GM18499 (cell line): Measurements from ENCODE around the gene ARMC6.
"Not testable (repeated sequence)": the region's sequence is repeated elsewhere in the genome, so short reads cannot be mapped to it uniquely, and the experiment has no call there.

Source experiments
- ATAC-seq: cut with Tn5 transposase; IDR thresholded peaks from one replicate; pipeline ENCODE4 v1.9.1; 2021; ENCODE audit warnings: moderate number of reproducible peaks; ENCODE audit not compliant: insufficient read depth, unreplicated experiment

The ARMC6 gene

DNA sequence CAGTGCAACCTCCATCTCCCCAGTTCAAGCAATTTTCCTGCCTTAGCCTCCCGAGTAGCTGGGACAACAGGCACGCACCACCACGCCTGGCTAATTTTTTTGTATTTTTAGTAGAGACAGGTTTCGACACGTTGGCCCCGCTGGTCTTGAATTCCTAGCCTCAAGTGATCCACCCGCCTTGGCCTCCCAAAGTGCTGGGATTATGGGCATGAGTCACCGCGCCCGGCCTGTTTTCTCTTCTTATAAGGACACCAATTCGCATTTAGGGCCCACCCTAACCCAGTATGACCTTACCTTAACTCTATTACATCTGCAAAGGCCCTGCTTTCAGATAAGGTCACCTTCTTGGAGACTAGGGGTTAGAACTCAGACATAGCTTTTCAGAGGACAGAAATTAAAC, 69.8 kb downstream of the ARMC6 start:
- ATAC-seq: no peak

DNA sequence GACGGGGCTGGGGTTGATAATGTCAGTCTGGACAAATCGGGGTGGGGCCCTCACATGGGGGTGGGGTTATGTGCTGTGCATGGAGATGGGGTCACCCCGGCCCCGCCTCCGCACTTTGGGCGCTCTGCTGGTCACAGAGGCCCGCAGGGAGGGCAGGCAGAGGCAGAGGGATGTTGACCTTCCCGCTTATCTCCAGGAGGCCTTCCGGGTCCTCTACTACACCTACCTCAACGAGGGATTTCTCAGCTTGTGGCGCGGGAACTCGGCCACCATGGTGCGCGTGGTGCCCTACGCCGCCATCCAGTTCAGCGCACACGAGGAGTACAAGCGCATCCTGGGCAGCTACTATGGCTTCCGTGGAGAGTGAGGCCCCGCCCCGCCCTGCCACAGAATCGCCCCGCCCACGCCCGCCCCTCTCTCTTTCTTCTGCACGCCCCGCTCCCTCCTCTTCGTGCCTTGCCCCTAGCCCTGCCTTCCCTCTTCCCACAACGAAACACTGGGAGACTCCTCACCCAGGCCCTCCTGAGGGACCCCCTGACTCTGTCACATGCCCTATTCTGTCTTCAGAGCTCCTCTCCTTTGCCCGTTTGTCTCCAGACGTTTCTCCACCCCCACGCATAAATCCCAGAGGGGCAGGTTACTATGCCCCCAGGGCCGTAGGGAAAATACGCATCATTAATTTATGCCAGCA, 72.1 kb downstream of the ARMC6 start:
- no peak for ATAC-seq

DNA sequence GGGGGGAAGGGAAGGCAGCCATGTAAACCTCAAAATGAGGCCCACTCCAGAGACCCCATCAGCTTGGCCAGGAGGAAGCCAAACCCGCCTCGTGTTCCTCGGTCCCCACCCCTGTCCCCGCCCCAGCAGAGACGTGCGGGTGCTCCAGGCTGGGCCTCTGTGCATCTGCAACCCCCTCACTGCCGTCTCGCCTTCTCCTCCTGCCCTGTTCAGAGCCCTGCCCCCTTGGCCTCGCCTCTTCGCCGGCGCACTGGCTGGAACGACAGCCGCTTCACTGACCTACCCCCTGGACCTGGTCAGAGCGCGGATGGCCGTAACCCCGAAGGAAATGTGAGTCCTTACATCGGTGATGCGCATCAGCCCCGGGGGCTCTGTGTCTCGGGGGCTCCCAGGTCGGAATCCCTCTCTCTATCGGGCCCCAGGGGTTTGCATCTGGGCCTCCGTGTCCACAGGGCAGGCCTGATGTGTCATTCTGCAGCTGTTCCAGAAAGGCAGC, 72.7 kb downstream of the ARMC6 start:
- no peak for ATAC-seq

DNA sequence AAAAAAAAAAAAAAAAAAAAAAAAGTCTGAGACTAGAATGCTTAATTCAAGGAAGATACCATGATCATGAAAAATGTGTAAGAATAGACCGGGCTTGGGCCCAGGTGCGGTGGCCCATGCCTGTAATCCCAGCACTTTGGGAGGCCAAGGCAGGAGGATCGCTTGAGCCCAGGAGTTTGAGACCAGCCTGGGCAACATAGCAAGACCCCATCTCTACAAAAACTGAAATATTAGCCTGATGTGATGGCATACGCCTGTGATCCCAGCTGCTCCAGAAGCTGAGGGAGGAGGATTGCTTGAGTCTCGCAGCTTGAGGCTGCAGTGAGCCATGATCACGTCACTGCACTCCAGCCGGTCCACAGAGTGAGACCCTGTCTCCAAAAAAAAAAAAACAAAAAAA, 73.5 kb downstream of the ARMC6 start:
- ATAC-seq: not testable (repeated sequence)

DNA sequence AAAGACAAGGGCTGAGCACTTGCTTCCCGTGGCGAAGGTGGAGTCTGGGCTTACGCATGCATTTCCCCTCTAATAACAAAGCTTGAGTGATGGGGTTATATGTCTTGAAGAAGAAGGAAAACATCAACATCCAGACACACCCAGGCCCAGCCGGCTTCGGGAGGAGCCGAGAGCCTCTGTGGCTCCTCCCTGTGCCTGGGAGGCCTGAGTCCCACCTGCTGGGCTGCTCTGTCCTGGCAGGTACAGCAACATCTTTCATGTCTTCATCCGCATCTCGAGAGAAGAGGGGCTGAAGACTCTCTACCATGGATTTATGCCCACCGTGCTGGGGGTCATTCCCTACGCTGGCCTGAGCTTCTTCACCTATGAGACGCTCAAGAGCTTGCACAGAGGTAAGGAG, 74.3 kb downstream of the ARMC6 start:
- ATAC-seq: no peak
